KOPT-K1 (cell line): ENCODE measurements around the gene SLC40A1.

Experiments
- H3K27ac ChIP-seq: fragments of 200-600 bp; sonication (generic); 2 replicates; pipeline ENCODE4 v1.5.1; 2016; ENCODE audit warnings: antibody characterized with exemption, mild to moderate bottlenecking, low read depth, low read length; ENCODE audit not compliant: poor library complexity, severe bottlenecking
- H3K36me3 ChIP-seq: fragments of 200-600 bp; sonication (generic); 2 replicates; pipeline ENCODE4 v1.5.1; 2017; ENCODE audit warnings: antibody characterized with exemption, mild to moderate bottlenecking, low read length, moderate library complexity; ENCODE audit not compliant: insufficient read depth
- H3K9me3 ChIP-seq: fragments of 200-600 bp; sonication (generic); 2 replicates; pipeline ENCODE4 v1.5.1; 2017; ENCODE audit warnings: antibody characterized with exemption, low read length, mild to moderate bottlenecking; ENCODE audit not compliant: insufficient read depth, poor library complexity, severe bottlenecking

Gene SLC40A1

GRCh38 chr2:189582809-189583192 is 2.2 kb upstream of the SLC40A1 start:
- Histone ChIP-seq H3K36me3 (peaks cover 4% of the 10 kb centered on the region; the same call in 1 of the 2 replicates), H3K27ac (peak overlapping the region; percentile 69), H3K9me3 (no peaks in the 10 kb centered on the region)

DNA sequence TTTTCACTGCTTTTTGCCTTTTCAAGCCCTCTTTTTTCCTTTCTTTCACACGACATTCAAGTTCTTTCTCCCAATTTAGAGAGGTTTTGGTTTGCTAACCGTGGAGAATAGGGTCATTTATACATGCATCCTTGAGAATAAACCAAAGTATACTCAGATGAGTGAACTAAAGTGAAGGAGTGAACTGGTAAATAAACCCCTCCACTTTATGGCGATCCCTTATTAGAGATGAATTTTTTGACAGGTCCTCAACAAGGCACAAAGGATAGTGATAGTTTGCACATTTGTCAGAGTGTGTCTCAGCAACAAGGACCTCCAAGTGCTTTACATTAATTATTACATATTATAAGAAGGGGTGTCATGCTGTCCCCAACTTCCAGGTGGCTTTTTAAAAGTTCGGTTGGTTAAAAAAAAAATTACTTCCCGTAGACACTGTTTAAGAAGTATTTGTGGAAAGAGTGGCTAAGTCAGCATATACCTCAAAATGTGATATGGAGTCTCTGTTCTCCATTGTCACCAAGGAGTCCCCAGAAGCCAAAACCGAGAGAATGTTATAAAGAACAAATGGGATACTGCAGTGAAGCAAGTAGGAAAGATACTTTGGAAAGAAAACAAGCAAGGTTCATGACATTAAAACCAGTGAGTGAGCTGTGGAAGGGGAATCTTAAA is 1.7 kb upstream of the SLC40A1 start:
- Histone ChIP-seq H3K9me3 (no peaks in the 10 kb centered on the region), H3K27ac (peak overlapping the region; percentile 69), H3K36me3 (peaks cover 4% of the 10 kb centered on the region; the same call in 1 of the 2 replicates)

DNA sequence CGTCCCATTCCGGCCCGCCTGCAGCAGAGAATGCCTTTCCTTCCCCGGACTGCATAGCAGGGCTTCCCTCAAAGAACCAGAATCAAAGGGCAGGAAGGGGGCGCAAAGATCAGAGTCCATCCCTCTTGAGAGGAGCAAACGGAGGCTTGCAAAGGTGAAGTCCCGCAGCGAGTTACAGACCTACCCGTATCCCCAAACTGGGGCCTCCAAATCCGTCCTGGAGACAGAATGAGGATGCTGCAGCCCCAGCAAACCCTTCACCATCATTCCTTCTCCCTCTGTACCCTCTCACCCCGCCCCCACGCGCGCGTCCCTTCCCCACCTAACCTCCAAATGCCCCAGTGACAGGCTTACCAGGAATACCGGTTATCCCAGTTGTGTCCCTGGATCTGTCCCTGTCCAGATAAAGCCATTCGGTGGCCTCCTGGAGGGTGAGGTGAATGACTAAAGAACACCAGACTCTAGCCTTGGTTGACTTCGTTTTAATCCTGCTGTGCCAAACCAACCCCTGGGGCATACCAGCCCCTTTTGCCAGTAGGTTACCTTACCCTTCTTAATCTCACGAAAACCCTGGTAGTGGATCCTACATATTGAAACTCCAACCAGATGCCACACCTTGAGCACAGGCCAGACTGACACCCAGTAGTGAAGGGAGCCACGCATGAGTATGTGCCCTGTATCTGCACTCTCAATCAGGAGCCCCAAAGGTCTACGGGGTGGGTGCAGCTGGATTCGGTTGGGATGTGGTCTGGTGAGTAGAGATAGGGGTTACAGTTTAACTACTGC is 961 bp upstream of the SLC40A1 start:
- Histone ChIP-seq H3K36me3 (peaks cover 7% of the 10 kb centered on the region; the same call in 1 of the 2 replicates), H3K27ac (peak overlapping the region; percentile 69), H3K9me3 (no peaks in the 10 kb centered on the region)

- Histone ChIP-seq H3K9me3 (no peaks in the 10 kb centered on the region), H3K36me3 (peaks cover 14% of the 10 kb centered on the region), H3K27ac (peak overlapping the region; percentile 69)
Observed at GRCh38 chr2:189580241-189580651, 340 bp downstream of the SLC40A1 start.

DNA sequence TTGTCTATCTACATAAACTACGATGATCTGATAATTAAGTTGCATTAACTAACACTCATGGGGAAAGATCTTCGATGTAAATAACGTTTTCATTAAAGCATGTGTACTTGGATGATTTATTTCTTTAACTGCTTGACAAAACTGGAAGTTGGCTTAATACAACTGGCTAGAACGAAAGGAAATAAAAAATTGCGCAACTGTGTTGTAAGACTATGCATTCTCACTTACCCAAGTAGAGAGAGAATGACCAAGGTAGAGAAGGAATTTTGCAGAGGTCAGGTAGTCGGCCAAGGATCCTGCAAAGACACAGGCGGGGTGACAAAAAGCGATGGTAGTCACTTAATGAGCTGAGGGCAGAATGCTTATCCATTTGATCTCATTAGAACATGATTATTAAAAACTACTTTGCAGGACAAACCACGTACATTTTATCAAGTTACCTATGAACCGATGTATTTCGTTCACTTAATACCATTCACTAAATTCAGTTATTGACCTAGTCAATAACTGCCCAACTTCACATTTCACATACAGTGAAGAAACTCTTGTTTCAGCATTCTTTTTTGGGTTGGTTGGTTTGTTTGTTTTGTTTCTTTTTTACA is 900 bp downstream of the SLC40A1 start:
- H3K36me3 ChIP-seq, result peaks cover 19% of the 10 kb centered on the region
- peak overlapping the region; percentile 69 for H3K27ac ChIP-seq
- no peaks in the 10 kb centered on the region for H3K9me3 ChIP-seq

DNA sequence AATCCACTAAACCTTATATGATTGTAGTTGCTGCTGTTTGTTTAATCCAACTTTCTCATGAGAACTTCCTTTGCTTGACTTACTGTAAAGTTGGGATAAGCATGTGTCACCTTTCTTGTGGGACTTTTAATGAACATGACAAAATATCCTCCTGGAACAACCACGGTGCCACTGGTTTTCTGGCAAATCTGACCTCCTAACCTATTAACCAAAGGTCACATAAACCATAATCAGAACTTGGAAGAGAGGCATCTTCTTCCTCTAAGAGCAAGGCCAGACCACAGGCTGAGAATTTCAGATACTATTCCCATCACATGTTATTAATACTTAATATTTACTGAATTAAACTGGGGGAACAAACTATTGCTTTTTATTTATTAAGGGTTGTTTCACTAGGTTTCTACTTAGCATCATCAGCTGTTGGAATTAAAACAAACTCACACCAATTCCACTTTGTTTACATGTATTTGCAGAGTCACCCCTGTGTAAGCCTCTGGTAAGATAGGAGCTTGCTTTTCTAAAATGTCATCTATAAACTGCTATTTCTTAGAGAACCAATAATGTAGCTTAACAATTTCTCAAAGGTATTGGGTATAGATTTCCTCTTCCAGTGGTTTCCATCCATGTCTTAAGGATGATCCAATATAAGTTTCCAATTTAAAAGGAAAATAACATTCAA is 2.2 kb downstream of the SLC40A1 start:
- Histone ChIP-seq H3K27ac (no peak overlapping the region), H3K36me3 (peaks cover 32% of the 10 kb centered on the region), H3K9me3 (no peaks in the 10 kb centered on the region)

GRCh38 chr2:189577121-189577520 is 3.5 kb downstream of the SLC40A1 start:
- no peak overlapping the region for H3K27ac ChIP-seq
- no peaks in the 10 kb centered on the region for H3K9me3 ChIP-seq
- H3K36me3 ChIP-seq, result peaks cover 45% of the 10 kb centered on the region

- Histone ChIP-seq H3K36me3 (peaks cover 48% of the 10 kb centered on the region), H3K9me3 (no peaks in the 10 kb centered on the region), H3K27ac (no peak overlapping the region)
Observed at GRCh38 chr2:189576396-189576795, 4.2 kb downstream of the SLC40A1 start.

DNA sequence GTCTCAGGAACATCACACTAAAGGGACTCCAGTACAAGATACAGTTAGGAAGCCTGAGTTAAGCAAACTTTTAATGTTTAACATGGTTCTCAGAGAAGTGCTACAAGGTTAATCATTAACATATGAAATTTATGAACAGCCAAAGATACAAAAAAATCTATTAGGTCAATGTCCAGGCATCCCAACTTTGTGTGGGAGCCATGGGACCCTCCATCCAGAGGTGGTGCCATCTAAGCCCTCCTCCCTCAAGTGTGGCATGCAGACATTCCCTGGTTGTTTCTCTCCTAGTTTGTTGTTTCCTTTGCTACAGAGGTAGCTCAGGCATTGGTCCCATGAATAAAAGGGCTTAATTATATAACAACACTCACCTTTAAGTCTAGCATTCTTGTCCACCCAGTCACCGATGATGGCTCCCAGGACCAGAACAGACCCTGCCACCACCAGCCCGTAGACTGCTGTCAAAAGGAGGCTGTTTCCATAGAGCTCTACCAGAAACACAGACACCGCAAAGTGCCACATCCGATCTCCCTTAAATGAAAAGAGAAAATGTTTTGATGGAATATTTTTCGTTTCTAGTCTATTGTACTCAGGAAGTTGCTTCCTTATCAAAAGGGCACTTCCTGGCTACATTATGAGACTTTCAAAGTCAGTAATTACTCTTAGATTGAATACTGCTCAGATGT is 5.7 kb downstream of the SLC40A1 start:
- Histone ChIP-seq H3K27ac (no peak overlapping the region), H3K36me3 (peaks cover 56% of the 10 kb centered on the region), H3K9me3 (no peaks in the 10 kb centered on the region)

DNA sequence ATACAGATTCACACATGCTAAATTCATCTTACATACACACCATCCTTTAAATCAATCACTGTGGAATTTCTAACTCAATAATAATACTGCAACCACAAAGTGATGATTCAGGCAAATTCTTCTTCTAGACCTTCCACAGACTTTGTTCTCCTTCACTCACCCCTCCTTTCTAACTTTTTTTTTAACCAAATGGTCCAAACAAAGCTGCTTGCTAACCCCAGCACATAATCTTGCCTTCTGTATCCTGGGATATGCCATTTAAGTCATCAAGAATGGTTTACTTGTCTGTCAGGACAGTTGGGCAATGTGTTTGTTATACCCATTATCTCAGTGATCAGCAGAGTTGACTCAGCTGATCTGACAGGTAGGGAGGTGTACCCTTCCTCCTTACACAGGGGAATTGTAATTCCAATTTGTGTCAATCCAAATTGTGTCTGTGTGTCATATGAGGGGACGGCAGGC is 10.0 kb downstream of the SLC40A1 start:
- Histone ChIP-seq H3K27ac (no peak overlapping the region), H3K9me3 (no peaks in the 10 kb centered on the region), H3K36me3 (peaks cover 62% of the 10 kb centered on the region)

DNA sequence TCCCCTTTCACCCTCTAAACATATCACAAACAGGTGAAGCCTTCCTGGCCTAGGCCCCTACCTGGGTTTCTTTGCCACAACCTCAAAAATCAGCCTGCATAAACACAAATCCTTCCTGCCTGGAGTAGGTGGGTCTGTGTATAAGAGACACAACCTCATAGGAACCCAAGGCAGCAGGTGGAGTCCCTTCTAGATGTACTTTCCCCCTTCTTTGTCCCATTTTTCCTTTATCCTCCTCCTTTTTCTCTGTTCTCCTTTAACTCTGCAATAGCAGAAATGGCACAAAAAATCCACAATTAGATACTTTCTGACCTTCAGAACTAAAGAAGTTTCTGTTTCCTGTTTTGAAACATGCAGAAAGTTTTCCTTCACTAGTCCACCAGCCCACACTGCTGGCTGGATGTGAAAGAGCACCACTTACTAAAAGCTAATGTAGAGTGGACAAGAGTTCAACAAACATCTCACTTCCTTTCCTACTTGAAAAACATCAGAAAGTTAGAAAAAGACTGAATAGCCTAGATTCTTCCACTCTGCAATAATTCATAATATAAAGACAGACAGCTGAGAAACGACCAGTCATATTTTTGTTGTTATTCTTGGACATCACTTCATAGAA is 11.2 kb downstream of the SLC40A1 start:
- Histone ChIP-seq H3K27ac (no peak overlapping the region), H3K36me3 (peaks cover 61% of the 10 kb centered on the region), H3K9me3 (no peaks in the 10 kb centered on the region)

DNA sequence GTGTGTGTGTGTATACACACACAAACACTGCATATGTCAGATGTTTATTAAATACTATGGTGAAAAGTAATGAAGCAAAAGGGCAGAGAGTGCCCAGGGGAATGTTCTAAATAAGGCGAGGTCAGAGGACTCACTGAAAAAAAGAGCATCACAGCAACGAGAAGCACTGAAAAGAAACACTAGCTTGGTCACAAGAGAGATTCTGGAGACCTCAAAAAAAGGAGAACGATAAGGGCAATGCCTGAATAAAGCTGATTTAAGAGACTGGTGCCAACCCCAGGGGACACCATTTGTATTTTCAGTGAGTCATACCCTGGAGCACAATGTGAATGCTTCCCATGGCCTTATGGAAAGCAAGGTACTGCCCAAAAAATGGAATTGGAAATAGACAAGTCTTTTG is 14.5 kb downstream of the SLC40A1 start:
- Histone ChIP-seq H3K36me3 (peaks cover 47% of the 10 kb centered on the region), H3K27ac (no peak overlapping the region), H3K9me3 (no peaks in the 10 kb centered on the region)

DNA sequence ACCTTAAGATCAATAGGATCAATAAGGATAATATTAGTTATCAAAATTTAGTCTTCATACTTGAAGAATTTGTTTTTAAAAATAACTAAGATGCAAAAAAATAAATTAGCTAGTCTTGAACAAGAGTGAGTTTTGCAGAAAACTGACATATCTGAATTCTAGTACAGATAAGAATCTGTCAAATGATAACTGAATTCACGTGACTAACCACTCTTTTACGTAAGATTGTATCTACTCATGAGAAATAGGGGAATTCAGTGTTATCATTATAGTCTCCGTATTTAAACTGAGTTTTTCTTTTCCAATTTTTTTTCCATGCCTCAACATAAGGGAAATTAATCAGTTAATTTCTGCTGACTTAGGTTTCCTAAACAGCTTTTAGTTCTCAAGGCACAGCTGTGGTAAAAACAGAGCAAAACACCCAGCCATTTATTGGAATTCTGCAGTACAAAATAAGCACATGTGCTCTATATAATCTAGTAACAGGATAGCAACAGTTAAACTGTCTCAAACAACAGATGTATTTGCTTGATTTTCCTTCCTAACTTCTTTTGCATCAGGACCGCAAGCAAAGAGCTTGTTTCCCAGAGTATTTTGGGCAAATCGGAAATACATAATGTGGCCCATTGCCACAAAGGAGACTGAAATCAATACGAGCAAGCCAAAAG is 19.1 kb downstream of the SLC40A1 start:
- H3K36me3 ChIP-seq, result peaks cover 35% of the 10 kb centered on the region
- no peaks in the 10 kb centered on the region for H3K9me3 ChIP-seq
- no peak overlapping the region for H3K27ac ChIP-seq

DNA sequence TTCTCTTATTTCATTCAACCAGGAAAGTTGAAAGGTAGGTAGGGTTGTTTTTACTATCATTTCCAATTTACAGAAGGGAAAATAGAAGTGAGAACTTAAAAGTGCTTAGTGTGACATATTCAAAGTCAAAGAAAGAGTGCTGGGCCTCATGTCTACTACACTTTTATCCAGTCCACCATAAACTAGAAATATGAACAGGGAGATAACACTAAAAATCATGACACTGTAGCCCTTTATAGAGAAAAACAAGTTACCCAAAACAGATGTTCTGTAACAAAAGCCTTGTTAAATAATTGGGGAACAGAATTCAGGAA is 20.4 kb downstream of the SLC40A1 start:
- no peaks in the 10 kb centered on the region for H3K9me3 ChIP-seq
- H3K27ac ChIP-seq, result no peak overlapping the region
- H3K36me3 ChIP-seq, result peaks cover 24% of the 10 kb centered on the region
